ENCODE data around the gene KLHL40.

DNA sequence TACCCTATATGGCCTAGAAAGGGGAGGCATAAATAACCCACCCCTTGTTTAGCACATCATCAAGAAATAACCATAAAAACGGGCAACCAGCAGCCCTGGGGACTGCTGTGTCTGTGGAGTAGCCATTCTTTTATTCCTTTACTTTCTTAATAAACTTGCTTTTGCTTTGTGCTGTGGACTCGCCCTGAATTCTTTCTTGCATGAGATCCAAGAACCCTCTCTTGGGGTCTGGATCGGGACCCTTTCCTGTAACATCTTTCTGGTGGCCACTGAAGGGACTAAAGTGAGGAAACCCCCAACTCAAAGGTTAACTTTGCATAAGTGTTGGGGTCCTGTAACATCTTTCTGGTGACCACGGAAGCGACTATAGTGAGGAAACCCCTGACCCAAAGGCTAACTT lies 33.0 kb downstream of the KLHL40 start:
- TF ChIP-seq NRF1 (conservative IDR thresholded peaks at IDR 0.05; ENCODE audit: low read depth, low read length): no peak
- no peak for TF ChIP-seq CBX3 (IDR thresholded peaks at IDR 0.05; ENCODE audit: borderline replicate concordance, low read depth)
- no peak for TF ChIP-seq EZH2 (IDR thresholded peaks at IDR 0.05; ENCODE audit: borderline replicate concordance, control insufficient read depth, low read depth, low read length)
- TF ChIP-seq CHD2 (IDR thresholded peaks at IDR 0.05; ENCODE audit: borderline replicate concordance, low read depth, low read length): no peak
